Muscle layer of colon (tissue), 2 donors: Measurements from ENCODE around the gene RNF125.

Experiments
- H3K27ac ChIP-seq: one replicate; pipeline ENCODE4 v1.7.0; 2013; ENCODE audit warnings: low read depth, mild to moderate bottlenecking, low read length, moderate library complexity
- H3K27me3 ChIP-seq, 2 donors: one replicate each; pipeline ENCODE4 v1.7.0; 2013; ENCODE audit warnings: low read length in 2 of 2, mild to moderate bottlenecking in 2 of 2; ENCODE audit not compliant: insufficient read depth in 2 of 2, control insufficient read depth in 1 of 2
- H3K36me3 ChIP-seq: one replicate; pipeline ENCODE4 v1.7.0; 2013; ENCODE audit warnings: mild to moderate bottlenecking, low read length; ENCODE audit not compliant: insufficient read depth
- H3K4me1 ChIP-seq: one replicate; pipeline ENCODE4 v1.7.0; 2013; ENCODE audit warnings: mild to moderate bottlenecking, low read length; ENCODE audit not compliant: insufficient read depth
- H3K4me3 ChIP-seq, 2 donors: one replicate each; pipeline ENCODE4 v1.7.0; 2013; ENCODE audit warnings: low read length in 2 of 2, low read depth in 1 of 2, mild to moderate bottlenecking in 1 of 2, moderate library complexity in 1 of 2
- H3K9ac ChIP-seq: one replicate; pipeline ENCODE4 v1.7.0; 2013; ENCODE audit warnings: low read length
- H3K9me3 ChIP-seq: one replicate; pipeline ENCODE4 v1.7.0; 2013; ENCODE audit warnings: mild to moderate bottlenecking, low read length
- donor health status: abdominal sarcoma.
- donor health status: Adenocarcinoma of cecum.

The RNF125 gene

GRCh38 chr18:32029558-32029957, 10.9 kb downstream of the RNF125 start:
- Histone ChIP-seq H3K9ac (no peak overlapping the region), H3K4me1 (no peaks in the 10 kb centered on the region), H3K36me3 (no peaks in the 10 kb centered on the region), H3K4me3 (no peak overlapping the region), H3K27me3 (no peaks in the 10 kb centered on the region), H3K27ac (no peak overlapping the region), H3K9me3 (no peaks in the 10 kb centered on the region)

DNA sequence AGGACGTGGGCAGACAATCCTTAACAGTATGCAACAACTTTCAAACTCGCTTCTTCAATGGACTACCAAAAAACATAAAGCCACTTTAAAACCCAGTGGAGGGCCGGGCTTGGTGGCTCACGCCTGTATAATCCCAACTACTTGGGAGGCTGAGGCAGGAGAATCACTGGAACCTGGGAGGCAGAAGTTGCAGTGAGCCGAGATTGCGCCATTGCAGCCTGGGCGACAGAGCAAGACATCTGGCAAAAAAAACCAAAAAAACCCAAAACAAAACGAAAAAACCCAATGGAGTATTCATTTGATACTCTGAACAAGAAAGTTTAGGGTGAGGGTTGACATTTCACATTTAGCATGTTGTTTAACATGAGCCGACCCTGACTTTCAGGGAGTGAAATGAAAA, 14.0 kb downstream of the RNF125 start:
- H3K27me3 ChIP-seq, result no peaks in the 10 kb centered on the region
- no peak overlapping the region for H3K27ac ChIP-seq
- H3K4me3 ChIP-seq, result no peak overlapping the region
- H3K9me3 ChIP-seq, result no peaks in the 10 kb centered on the region
- H3K4me1 ChIP-seq, result no peaks in the 10 kb centered on the region
- no peak overlapping the region for H3K9ac ChIP-seq
- H3K36me3 ChIP-seq, result no peaks in the 10 kb centered on the region

DNA sequence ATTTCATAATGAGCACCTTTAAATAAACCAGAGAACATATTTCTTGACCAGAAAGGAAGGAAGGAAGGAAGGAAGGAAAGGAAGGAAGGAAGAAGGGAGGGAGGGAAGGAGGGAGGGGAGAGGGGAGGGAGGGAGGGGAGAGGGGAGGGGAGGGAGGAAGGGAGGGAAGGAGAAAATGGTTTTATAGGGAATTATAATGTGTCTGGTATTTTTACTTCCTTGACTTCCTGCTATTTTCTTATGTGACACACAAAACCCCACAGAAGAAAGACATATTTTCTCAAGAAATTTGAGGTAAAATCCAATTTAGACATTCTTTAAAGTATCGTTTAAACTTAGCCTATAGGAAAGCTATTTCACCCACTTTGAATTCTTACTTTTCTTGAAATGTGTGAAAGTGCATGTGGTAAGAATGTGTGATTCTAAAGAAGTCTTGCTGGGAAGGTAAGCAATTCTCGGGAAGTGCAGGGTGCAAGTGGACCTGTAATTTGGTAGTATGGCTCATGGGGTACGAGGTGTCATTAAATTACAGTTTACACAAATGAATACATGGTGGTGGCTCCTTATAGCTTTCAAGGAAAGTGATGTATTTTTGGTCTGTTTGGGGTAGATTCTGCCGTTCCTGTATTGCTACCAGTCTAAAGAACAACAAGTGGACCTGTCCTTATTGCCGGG, 18.0 kb downstream of the RNF125 start:
- Histone ChIP-seq H3K9me3 (no peaks in the 10 kb centered on the region), H3K4me1 (no peaks in the 10 kb centered on the region), H3K9ac (no peak overlapping the region), H3K27me3 (no peaks in the 10 kb centered on the region), H3K36me3 (no peaks in the 10 kb centered on the region), H3K4me3 (no peak overlapping the region), H3K27ac (no peak overlapping the region)

DNA sequence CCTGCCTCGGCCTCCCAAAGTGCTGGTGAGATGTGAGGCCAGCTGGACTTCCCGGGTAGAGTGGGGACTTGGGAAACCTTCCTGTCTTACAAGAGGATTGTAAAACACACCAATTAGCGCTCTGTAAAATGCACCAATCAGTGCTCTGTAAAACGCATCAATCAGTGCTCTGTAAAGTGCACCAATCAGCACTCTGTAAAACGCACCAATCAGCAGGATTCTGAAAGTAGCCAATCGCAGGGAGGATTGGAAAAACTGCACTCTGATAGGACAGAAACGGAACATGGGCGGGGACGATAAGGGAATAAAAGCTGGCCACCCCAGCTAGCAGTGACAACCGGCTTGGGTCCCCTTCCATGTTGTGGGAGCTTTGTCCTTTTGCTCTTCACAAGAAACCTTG, 19.0 kb downstream of the RNF125 start:
- H3K9ac ChIP-seq, result no peak overlapping the region
- H3K36me3 ChIP-seq, result no peaks in the 10 kb centered on the region
- H3K4me3 ChIP-seq, result no peak overlapping the region
- no peaks in the 10 kb centered on the region for H3K9me3 ChIP-seq
- no peaks in the 10 kb centered on the region for H3K4me1 ChIP-seq
- no peak overlapping the region for H3K27ac ChIP-seq
- H3K27me3 ChIP-seq, result no peaks in the 10 kb centered on the region

DNA sequence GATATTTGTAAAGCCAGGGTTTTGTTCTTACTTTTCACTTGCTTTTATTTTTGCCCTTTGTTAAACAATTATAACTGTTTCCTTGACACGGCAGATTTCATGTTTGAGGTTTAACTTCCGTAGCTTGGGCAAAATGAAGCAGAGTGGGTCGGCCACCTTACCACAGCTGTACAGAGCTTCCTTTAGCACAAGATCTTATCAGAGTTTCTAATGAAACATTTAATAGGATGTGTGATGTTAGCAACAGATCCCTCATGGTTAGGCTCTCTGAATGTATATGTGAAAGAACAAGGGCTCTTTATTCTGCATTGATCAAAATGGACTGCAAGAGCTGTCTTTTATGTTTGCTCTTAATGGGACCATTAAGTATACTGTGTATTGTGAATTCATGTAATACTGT, 22.3 kb downstream of the RNF125 start:
- no peak overlapping the region for H3K4me3 ChIP-seq
- no peaks in the 10 kb centered on the region for H3K27me3 ChIP-seq
- no peaks in the 10 kb centered on the region for H3K9me3 ChIP-seq
- H3K27ac ChIP-seq, result no peak overlapping the region
- no peaks in the 10 kb centered on the region for H3K4me1 ChIP-seq
- H3K9ac ChIP-seq, result no peak overlapping the region
- no peaks in the 10 kb centered on the region for H3K36me3 ChIP-seq

- Histone ChIP-seq H3K4me1 (no peaks in the 10 kb centered on the region), H3K27me3 (no peaks in the 10 kb centered on the region), H3K4me3 (no peak overlapping the region), H3K27ac (no peak overlapping the region), H3K9ac (no peak overlapping the region), H3K9me3 (no peaks in the 10 kb centered on the region), H3K36me3 (no peaks in the 10 kb centered on the region)
These were observed 23.7 kb downstream of the RNF125 start for GRCh38 chr18:32042337-32042736.

- no peak overlapping the region for H3K4me3 ChIP-seq
- no peaks in the 10 kb centered on the region for H3K9me3 ChIP-seq
- no peaks in the 10 kb centered on the region for H3K36me3 ChIP-seq
- no peak overlapping the region for H3K27ac ChIP-seq
- peaks cover 5% of the 10 kb centered on the region for H3K4me1 ChIP-seq
- H3K9ac ChIP-seq, result no peak overlapping the region
- no peaks in the 10 kb centered on the region for H3K27me3 ChIP-seq
These were observed 30.0 kb downstream of the RNF125 start for GRCh38 chr18:32048507-32049091.

- H3K27ac ChIP-seq, result no peak overlapping the region
- no peaks in the 10 kb centered on the region for H3K36me3 ChIP-seq
- no peaks in the 10 kb centered on the region for H3K9me3 ChIP-seq
- peaks cover 5% of the 10 kb centered on the region for H3K4me1 ChIP-seq
- no peak overlapping the region for H3K4me3 ChIP-seq
- no peak overlapping the region for H3K9ac ChIP-seq
- no peaks in the 10 kb centered on the region for H3K27me3 ChIP-seq
These were observed 31.0 kb downstream of the RNF125 start for GRCh38 chr18:32049393-32050171.

- Histone ChIP-seq H3K4me3 (no peak overlapping the region), H3K36me3 (no peaks in the 10 kb centered on the region), H3K27me3 (no peaks in the 10 kb centered on the region), H3K27ac (no peak overlapping the region), H3K4me1 (no peaks in the 10 kb centered on the region), H3K9ac (no peak overlapping the region), H3K9me3 (no peaks in the 10 kb centered on the region)
These were observed 38.2 kb downstream of the RNF125 start for GRCh38 chr18:32056613-32057358.

DNA sequence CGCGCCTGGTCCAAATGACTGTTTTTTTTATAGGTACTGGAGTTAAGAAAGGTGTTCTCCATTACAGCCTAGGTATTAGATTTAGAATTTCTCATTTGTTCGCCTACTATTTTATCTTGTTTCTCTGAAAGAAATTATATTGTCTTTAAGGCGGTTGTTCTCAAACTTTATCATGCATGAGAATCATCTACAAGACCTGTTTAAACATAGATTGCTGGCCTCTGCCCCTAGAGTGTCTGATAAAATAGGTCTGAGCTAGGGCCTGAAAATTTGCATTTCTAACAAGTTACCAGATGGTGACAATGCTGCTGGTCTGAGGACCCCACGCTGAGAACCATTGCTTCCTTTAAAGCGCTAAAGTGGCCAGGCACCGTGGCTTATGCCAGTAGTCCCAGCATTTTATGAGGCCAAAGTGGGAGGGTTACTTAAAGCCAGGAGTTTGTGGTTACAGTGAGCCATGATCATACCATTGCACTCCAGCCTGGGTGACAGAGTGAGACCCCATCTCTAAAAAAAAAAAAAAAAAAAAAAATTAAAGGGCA, 39.1 kb downstream of the RNF125 start:
- Histone ChIP-seq H3K9ac (no peak overlapping the region), H3K27ac (no peak overlapping the region), H3K9me3 (no peaks in the 10 kb centered on the region), H3K36me3 (no peaks in the 10 kb centered on the region), H3K4me3 (no peak overlapping the region), H3K4me1 (no peaks in the 10 kb centered on the region), H3K27me3 (no peaks in the 10 kb centered on the region)

- Histone ChIP-seq H3K36me3 (no peaks in the 10 kb centered on the region), H3K9ac (no peak overlapping the region), H3K4me3 (no peak overlapping the region), H3K4me1 (no peaks in the 10 kb centered on the region), H3K27me3 (no peaks in the 10 kb centered on the region), H3K27ac (no peak overlapping the region), H3K9me3 (no peaks in the 10 kb centered on the region)
These were observed 41.4 kb downstream of the RNF125 start for GRCh38 chr18:32060026-32060425.
